Measurements from ENCODE around the gene S100PBP. TPM values are rescaled to one million over a fixed set of nuclear protein-coding genes. Genes with fewer than 3 reads are reported as not detected.

S100PBP gene
- total and polyA plus RNA-seq, 2 of the 13 experiments (the other 11 are each of a cell fraction or from before 2014, with no cell fraction given): 20.4 to 26.1 TPM

GRCh38 chr1:32817815-32818786, 648 bp downstream of the S100PBP start (continued):
- TF ChIP-seq TEAD2 (CRISPR knock-in tag; IDR thresholded peaks at IDR 0.05) (no peak), MXD4 (CRISPR knock-in tag; IDR thresholded peaks at IDR 0.05) (no peak; the same call in 1 of the 2 replicates), TRIM24 (CRISPR knock-in tag; IDR thresholded peaks at IDR 0.05) (no peak), PRPF4 (IDR thresholded peaks at IDR 0.05; ENCODE audit: low read depth, low read length, poor library complexity, severe bottlenecking) (peak; percentile 60), GABPA (IDR thresholded peaks at IDR 0.05; ENCODE audit: low read depth, low read length) (no peak), GABPA (CRISPR knock-in tag; IDR thresholded peaks at IDR 0.05; ENCODE audit: low read depth) (no peak), ZNF891 (CRISPR knock-in tag; IDR thresholded peaks at IDR 0.05) (peak; percentile 55; the same call in 1 of the 2 replicates), SPEN (CRISPR knock-in tag; IDR thresholded peaks at IDR 0.05; ENCODE audit: low read depth) (peak; percentile 59; the same call in 1 of the 2 replicates), ZNF766 (CRISPR knock-in tag; IDR thresholded peaks at IDR 0.05; ENCODE audit: borderline replicate concordance) (no peak), EED (CRISPR knock-in tag; IDR thresholded peaks at IDR 0.05) (no peak), AGO2 (optimal IDR thresholded peaks at IDR 0.05; ENCODE audit: low read depth, low read length) (peak; percentile 81), ZNF609 (CRISPR knock-in tag; IDR thresholded peaks at IDR 0.05; ENCODE audit: borderline replicate concordance) (0 out of 2 replicates have a peak, but pooled peaks have one; percentile 13), NR0B2 (CRISPR knock-in tag; IDR thresholded peaks at IDR 0.05) (peak; percentile 66; the same call in 1 of the 2 replicates), ZBTB3 (CRISPR knock-in tag; IDR thresholded peaks at IDR 0.05; ENCODE audit: borderline replicate concordance, low read depth) (0 out of 2 replicates have a peak, but pooled peaks have one; percentile 13), ZNF343 (CRISPR knock-in tag; IDR thresholded peaks at IDR 0.05) (peak; percentile 16; the same call in 1 of the 2 replicates), ZNF460 (CRISPR knock-in tag; IDR thresholded peaks at IDR 0.05; ENCODE audit: borderline replicate concordance) (no peak), ZBTB37 (CRISPR knock-in tag; IDR thresholded peaks at IDR 0.05) (no peak), NRL (CRISPR knock-in tag; IDR thresholded peaks at IDR 0.05; ENCODE audit: borderline replicate concordance) (no peak), ZNF670 (CRISPR knock-in tag; IDR thresholded peaks at IDR 0.05; ENCODE audit: borderline replicate concordance) (no peak), EEA1 (CRISPR knock-in tag; IDR thresholded peaks at IDR 0.05; ENCODE audit: borderline replicate concordance) (no peak), MZF1 (CRISPR knock-in tag; IDR thresholded peaks at IDR 0.05; ENCODE audit: borderline replicate concordance) (no peak), ZNF570 (CRISPR knock-in tag; IDR thresholded peaks at IDR 0.05; ENCODE audit: borderline replicate concordance) (no peak)
